ENCODE results near the gene CXCL11.

The CXCL11 gene

DNA sequence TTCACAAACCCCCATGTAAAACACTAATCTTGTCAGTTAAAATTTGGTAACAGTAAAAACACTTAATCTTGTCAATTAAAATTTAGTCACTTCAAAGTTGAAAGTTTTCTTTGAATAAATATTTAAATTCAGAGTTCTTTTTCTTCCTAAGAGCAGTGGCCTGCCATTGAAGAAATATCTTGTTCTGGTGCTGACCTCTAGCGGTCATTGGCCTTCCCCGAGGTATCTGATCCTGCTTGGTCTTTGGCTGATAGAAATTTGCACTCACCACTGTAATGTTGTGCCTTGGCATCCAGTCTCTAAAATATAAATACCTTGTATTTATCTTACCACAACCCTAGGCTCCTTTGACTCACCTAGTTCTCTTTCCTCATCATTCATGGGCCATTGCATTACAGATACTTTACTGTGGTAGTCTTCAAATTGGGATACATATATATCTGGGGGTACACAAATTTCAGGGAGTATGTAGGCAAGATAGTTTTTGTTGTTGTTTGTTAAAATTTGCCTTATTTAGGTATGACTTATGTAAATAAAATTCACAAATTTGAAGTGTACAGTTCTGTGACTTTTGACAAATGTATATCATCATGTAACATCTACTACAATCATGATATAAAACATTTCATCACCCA, 31.9 kb upstream of the CXCL11 start:
- peak overlapping the region; percentile 29 for H3K27ac ChIP-seq
- TF ChIP-seq, protein P1, sequence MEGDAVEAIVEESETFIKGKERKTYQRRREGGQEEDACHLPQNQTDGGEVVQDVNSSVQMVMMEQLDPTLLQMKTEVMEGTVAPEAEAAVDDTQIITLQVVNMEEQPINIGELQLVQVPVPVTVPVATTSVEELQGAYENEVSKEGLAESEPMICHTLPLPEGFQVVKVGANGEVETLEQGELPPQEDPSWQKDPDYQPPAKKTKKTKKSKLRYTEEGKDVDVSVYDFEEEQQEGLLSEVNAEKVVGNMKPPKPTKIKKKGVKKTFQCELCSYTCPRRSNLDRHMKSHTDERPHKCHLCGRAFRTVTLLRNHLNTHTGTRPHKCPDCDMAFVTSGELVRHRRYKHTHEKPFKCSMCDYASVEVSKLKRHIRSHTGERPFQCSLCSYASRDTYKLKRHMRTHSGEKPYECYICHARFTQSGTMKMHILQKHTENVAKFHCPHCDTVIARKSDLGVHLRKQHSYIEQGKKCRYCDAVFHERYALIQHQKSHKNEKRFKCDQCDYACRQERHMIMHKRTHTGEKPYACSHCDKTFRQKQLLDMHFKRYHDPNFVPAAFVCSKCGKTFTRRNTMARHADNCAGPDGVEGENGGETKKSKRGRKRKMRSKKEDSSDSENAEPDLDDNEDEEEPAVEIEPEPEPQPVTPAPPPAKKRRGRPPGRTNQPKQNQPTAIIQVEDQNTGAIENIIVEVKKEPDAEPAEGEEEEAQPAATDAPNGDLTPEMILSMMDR (conservative IDR thresholded peaks at IDR 0.05): peak; percentile 95

DNA sequence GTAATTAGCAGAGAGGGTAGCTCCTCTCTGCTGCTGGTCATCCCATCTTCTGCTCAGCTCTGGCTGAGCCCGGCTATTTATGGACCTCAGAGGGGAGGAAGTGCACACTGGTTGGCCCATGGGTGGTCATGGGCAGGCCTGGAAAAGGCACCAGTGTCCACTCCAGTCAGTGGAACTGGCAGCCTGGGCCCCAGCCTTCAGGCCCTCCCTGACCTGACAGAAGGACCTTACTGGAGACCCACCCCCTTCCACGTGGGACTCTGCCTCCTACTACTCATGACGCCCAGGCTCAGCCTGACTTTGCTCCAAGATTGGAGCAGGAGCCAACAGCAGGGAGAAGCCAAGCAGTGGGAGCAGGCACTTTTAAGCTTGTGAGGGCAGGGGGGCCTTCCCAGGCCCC, 30.7 kb upstream of the CXCL11 start:
- TF ChIP-seq, protein P1 (conservative IDR thresholded peaks at IDR 0.05): no peak
- H3K27ac ChIP-seq: peak overlapping the region; percentile 29; the same call in 1 of the 2 replicates

DNA sequence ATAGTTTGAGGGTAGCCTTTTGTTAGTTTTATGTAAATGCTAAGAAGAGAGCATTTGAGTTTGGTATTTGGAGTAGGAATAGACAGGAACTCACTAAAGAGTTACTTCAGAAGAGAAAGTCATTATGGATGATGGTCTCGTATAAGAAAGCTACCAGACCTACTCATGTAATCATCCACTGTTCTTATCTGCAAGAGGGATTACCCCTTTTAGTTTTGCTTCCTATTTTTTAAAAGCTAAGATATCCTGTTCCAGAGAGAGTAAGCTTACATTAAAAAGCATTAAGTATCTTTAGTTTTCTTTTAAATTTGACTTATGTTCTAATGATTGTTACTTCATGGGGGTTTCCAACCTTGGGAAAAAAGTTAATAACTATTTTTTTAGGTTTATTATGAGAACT, 26.1 kb upstream of the CXCL11 start:
- peak overlapping the region; percentile 77 for H3K27ac ChIP-seq
- TF ChIP-seq, protein P1 (conservative IDR thresholded peaks at IDR 0.05): no peak

DNA sequence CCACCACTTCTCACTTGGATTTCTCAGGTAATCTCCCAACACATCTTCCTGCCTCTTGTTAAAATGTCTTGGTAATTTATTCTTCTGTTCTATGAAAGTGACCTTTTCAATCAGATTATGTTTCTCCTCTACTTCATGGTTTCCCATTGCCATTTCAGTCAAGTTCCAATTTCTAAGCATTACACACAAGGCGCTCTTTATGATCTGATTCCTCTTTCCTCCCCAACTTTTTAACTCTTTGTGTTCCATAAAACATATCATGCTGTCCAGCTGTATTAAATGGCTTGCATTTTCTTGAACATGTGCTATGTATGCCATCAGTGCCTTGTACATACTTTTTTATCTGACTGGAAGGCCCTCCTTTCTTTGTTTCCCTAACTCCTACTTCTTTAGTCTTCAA, 25.6 kb upstream of the CXCL11 start:
- TF ChIP-seq, protein P1 (conservative IDR thresholded peaks at IDR 0.05): no peak
- H3K27ac ChIP-seq: peak overlapping the region; percentile 77

DNA sequence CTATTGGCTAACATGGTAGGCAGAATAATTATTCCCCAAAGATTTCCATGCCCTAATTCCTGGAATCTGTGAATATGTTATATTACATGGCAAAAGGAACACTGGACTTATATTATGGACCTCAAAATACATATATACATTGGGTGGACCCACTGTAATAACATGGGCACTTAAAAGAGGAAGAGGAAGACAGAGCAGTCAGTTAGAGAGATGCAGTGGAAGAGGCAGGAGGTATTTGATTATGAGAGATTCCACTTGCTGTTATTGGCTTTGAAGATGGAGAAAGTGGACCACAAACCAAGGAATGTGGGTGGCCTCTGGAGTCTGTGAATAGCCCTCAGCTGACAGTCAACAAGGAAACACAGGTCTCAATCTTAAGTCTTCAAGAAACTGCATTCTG, 24.6 kb upstream of the CXCL11 start:
- TF ChIP-seq, protein P1 (conservative IDR thresholded peaks at IDR 0.05): no peak
- peak overlapping the region; percentile 77 for H3K27ac ChIP-seq

DNA sequence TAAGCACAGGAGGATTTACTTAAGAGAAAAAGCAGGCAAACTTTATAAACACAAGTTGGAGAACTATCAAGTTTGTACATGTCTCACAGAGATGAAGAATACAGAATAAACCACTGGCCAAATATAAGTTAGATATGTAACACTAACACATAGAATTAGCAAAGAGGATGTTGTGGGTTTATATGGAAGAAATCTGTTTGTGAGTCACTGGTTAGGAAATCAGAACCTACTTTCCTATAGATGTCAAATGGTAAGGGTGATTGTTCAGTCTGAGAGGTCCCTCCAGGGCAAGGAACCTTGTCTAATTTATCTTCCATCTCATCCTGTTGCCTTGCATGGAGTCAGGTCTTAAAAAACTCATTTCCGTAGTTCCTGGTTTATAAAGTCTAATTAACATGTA, 23.9 kb upstream of the CXCL11 start:
- H3K27ac ChIP-seq: peak overlapping the region; percentile 77
- TF ChIP-seq, protein P1 (conservative IDR thresholded peaks at IDR 0.05): no peak

DNA sequence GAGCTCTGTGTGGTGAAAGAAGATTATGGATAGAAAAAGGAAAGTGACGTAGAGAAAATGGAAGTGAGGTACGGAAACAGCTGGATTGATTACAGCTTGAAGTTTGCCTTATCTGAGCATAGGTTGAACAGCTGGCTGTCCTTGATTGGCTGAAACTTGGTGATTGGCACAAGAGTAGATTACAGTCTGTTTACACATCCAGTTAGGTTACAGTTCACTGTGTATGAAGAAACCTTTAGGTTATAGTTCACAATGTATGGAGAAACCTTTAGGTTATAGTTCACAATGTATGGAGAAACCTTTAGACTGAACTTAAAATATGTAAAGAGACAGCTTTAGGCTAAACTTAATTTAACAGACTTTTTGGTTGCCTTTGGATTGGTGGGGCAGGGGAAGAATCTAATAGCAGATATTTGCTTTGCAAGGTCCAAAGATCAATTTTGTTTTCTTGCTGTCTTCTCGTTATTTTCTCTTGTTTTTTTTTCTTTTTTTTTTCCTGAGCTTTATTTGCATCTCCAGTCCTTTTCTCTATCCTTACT, 23.1 kb upstream of the CXCL11 start:
- TF ChIP-seq, protein P1 (conservative IDR thresholded peaks at IDR 0.05): no peak
- peak overlapping the region; percentile 77 for H3K27ac ChIP-seq
